Measurements from ENCODE around the gene ABCC4.
"Not testable (repeated sequence)": the region's sequence is repeated elsewhere in the genome, so short reads cannot be mapped to it uniquely, and the experiment has no call there.

ABCC4 gene

GRCh38 chr13:95226050-95226449 lies 75.2 kb downstream of the ABCC4 start:
- no peak for DNase-seq

DNA sequence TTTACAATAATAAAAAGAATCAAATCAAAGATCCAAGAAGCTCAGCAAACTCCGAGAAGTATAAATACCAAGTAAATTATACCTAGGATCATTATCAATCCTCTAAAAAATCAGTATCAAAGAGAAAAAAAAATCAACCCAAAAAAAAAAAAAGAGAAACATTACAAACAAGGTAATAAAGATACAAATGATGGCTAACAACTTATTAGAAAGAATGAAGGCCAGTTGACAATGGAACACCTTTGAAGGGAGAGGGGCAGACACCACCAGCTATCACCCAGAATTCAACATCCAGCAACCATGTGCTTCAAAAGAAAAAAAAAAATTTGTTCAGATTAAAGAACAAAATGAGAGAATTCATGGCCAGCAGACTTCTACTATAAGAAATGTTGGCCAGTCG lies 77.2 kb downstream of the ABCC4 start:
- DNase-seq: no peak

DNA sequence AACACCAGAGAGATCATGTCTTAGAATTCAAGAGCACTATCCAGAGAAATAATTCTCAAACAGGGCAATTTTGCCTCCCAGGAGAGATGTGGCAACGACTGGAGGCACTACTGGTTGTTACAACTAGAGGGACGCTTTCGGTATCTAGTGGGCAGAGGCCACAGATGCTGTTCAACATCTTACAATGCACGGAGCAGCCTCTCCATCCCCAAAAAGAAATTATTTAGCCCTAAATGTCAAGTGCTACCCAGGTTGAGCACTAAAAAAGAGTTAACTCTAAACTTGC lies 78.6 kb downstream of the ABCC4 start:
- no peak for DNase-seq

DNA sequence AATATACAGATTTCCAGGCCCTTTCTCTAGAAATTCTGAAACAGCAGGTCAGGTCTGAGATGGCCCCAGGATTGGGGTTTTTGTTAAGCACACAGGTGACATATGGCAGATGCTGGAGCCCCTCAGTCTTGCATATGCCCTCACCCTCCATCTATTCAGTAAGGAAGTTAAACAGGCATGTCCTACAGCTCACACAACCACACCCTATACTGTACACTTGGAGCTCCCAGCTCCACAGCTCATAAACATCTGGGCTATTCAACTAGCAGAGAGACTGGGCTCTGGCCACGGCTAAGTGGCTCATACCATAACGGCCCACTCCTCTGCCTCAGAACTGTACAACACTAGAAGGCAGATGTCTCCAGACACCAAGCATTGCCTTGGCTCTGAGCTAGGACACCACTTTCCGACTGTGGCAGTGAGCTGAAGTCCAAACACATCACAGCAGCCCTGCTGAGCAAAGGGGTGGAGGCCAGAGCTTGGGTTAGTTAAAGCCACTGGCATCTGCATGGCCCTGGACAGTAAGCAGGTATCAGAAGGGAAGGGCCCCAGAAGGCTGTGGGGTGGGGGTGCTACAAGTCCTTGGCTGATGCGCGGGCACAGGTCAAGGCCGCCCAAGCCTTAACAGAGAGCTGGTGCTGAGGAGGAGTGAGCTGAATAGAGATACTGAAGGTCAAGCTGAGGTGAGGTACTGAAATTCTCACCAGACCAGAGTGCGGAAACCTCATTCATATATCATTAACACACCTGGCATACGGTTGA lies 79.1 kb downstream of the ABCC4 start:
- no peak for DNase-seq

DNA sequence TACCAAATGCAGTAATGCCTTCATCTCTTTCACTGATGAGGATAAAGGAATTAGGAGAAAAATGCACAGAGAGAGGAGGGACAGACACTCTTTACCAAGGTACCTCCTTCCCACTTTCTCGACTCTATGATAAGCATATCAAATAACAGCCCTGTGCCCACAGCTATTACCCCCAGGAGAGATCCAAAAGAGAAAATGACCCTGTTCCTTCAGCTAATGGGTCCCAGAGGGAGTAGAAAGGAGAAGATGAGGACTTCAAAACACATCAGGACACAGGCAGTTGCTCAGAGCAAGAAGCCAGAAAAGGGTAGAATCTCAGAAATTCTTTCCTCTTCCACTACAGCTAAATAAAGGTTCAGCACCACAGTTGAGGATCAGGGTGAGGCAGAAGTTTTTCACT lies 80.6 kb downstream of the ABCC4 start:
- DNase-seq: no peak

GRCh38 chr13:95217920-95218830 lies 83.1 kb downstream of the ABCC4 start:
- DNase-seq: no peak

DNA sequence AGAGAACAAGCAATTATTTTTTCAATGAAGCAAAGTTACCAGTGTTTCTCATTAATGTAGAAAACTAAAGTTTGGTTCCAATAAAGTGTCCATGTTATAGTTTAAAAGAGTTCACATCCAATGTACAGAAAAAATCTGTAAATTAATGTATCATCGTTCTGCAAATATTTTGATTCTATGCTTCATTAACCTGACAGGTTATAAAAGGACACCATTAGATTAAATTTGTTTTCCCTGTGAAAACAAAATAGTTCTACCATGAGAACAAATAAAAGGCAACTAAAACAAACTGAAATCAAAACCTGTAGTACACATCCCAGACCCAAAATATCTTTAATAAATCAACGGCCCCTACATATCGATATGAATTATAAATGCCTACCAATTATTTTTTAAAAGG lies 85.1 kb downstream of the ABCC4 start:
- no peak for DNase-seq

GRCh38 chr13:95212983-95213850 lies 88.0 kb downstream of the ABCC4 start:
- no peak for DNase-seq

GRCh38 chr13:95209109-95209508 lies 92.1 kb downstream of the ABCC4 start:
- no peak for DNase-seq

DNA sequence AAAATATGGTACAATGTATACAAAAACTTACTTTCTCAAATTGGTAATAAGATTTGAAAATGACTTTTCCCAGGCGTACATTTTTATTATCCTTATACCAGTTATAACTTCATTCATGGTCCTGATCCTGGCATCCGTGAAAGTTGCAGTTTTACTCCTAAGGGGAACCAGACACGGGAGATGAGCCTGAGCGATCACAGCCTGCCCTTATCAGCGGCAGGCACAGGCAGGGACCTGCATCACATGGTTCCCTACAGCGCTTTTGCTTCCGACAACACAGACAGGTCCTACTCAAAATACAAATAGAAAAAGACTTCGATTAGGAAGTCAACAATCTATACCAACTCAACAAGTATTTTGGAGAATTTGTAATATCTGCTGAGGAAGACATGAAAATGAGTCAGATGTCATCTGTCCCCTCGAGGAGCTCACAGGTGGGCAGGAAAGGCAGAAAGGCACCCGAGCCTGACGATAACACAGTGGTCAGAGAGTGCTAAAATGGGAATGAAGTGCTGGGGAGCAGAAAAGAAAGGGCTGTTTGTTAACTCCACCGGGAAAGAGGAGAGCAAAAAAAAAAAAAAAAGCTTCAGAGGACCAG lies 93.4 kb downstream of the ABCC4 start:
- no peak for DNase-seq

DNA sequence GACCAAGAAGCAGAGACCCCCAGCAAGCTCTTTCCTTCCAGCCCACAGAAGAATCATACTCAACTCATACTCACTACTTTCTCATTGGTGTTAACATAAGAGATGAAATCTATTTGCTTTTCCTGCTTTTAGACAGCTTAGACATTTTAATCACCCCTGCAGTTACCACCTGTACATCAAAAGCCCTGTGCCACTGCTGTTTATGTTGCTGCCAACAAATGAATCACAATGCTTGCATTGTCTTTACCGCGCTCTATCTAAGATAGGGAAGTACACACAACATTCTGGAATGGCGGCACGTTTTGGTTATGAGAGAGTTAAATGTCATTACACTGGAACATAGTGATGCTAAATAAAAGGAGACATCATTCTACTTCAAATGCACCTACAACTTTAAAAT lies 95.1 kb downstream of the ABCC4 start:
- no peak for DNase-seq

- no peak for DNase-seq
Measured at GRCh38 chr13:95204231-95204765, 97.0 kb downstream of the ABCC4 start.

- no peak for DNase-seq
Measured at GRCh38 chr13:95201814-95202651, 99.2 kb downstream of the ABCC4 start.

DNA sequence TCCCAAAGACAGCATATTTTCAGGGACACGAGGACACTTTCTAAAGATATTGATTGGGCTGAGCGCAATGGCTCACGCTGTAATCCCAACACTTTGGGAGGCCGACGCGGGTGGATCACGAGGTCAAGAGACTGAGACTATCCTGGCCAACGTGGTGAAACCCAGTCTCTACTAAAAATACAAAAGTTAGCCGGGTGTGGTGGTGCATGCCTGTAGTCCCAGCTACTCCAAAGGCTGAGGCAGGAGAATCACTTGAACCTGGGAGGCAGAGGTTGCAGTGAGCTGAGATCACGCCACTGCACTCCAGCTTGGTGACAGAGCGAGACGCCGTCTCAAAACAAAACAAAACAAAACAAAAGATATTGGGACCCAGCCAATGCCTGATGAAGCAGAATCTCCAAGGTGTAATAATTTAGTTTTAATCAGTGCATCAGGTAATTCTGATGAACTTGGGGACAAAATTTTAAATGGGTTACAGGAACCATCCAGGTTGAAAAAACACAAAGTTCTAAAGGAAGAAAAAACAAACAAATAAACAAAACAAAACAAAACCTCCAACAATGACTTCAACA lies 100.8 kb downstream of the ABCC4 start:
- not testable (repeated sequence) for DNase-seq

- no peak for DNase-seq
Measured at GRCh38 chr13:95199896-95200295, 101.4 kb downstream of the ABCC4 start.

DNA sequence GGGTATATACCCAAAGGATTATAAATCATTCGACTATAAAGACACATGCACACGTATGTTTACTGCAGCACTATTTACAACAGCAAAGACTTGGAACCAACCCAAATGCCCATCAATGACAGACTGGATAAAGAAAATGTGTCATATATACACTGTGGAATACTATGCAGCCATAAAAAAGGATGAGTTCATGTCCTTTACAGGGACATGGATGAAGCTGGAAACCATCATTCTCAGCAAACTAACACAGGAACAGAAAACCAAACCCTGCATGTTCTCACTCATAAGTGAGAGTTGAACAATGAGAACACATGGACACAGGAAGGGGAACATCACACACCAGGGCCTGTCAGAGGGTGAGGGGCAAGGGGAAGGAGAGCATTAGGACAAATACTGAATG lies 102.6 kb downstream of the ABCC4 start:
- not testable (repeated sequence) for DNase-seq

DNA sequence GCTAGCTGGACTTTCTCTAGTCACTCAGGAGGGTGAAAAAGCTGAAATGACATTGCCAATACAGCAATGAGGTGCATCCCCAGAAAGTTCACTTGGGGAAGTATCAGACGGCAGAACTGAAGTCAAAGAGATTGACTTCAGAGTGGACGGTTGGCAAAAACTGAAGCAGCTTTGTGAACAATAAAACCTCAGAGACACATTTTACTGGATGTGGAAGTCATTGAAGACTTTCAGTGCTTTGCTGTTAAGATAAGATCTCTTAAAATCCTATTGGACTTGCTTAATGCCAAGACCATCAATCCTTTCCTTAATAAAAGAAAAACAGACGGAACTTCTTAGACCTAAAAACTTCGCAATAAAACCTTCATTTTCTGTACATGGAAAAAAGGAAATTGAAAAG lies 103.7 kb downstream of the ABCC4 start:
- no peak for DNase-seq

GRCh38 chr13:95195146-95195545 lies 106.1 kb downstream of the ABCC4 start:
- no peak for DNase-seq

DNA sequence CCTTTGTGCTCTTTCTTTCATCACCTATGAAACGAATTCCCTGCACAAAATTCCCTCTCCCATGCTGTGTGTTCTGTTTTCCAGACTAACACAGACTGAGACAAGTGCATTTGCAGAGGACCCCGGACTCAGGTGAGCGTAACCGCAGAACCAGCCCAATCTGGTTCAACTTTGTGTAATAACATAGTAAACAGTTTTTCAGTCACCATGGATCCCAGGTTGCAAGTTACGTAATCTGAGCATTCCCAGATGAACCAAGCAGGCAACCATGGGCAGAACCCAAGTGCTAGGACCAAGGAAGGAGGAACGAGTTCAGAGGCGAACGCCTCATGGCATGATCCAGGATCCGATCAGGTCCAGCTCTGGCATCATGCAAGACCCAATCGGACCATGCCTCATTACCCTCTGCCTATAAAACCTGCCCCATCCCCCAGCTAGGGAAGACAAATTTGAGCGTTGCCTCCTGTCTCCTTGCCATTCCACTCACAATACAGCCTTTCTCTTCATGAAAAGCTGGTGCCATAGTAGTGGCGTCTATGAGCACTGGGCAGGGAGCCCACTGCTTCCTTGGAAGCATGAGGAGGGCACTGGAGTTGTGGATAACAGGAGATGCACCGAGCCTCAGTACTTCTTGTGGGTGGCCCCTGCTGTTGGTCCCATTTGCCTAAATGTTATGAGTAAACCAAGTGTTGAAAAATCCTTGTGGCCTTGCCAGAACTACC lies 107.6 kb downstream of the ABCC4 start:
- DNase-seq: no peak

- no peak for DNase-seq
Measured at GRCh38 chr13:95192998-95193397, 108.3 kb downstream of the ABCC4 start.

- DNase-seq: not testable (repeated sequence)
Measured at GRCh38 chr13:95192564-95192945, 108.7 kb downstream of the ABCC4 start.
